HG03045 (cell line): ENCODE data around the gene UQCR11.

Experiments used
- ATAC-seq: cut with Tn5 transposase; IDR thresholded peaks from one replicate; pipeline ENCODE4 v1.9.1; 2021; ENCODE audit warnings: mild to moderate bottlenecking, moderate library complexity; ENCODE audit not compliant: unreplicated experiment

UQCR11 gene

GRCh38 chr19:1618157-1619093 is 13.2 kb upstream of the UQCR11 start:
- ATAC-seq = no peak

DNA sequence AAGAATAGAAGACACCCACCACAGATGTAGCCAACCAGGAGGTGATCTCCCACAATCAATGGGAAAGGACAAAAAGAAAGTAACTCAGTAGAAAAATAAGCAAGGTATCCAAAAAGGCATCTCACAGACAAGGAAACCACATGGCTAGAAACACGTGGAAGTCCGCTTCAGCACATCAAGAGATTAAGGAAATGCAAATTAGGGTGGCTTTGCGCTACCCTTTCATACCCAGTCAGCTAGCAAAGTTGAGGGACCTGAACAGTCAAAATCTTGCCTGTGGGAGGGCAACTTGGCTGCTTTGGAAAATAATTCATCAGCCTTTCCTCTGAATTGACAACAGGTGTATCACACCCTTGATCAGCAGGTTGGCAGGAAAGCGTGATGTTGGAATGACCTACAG is 11.6 kb upstream of the UQCR11 start:
- ATAC-seq = no peak

- ATAC-seq = no peak
Observed at GRCh38 chr19:1616396-1616795, 11.1 kb upstream of the UQCR11 start.

- no peak for ATAC-seq
Observed at GRCh38 chr19:1615156-1615765, 10.0 kb upstream of the UQCR11 start.

GRCh38 chr19:1613808-1614570 is 8.7 kb upstream of the UQCR11 start:
- ATAC-seq = no peak

- ATAC-seq = no peak
Observed at GRCh38 chr19:1613146-1613545, 7.9 kb upstream of the UQCR11 start.

DNA sequence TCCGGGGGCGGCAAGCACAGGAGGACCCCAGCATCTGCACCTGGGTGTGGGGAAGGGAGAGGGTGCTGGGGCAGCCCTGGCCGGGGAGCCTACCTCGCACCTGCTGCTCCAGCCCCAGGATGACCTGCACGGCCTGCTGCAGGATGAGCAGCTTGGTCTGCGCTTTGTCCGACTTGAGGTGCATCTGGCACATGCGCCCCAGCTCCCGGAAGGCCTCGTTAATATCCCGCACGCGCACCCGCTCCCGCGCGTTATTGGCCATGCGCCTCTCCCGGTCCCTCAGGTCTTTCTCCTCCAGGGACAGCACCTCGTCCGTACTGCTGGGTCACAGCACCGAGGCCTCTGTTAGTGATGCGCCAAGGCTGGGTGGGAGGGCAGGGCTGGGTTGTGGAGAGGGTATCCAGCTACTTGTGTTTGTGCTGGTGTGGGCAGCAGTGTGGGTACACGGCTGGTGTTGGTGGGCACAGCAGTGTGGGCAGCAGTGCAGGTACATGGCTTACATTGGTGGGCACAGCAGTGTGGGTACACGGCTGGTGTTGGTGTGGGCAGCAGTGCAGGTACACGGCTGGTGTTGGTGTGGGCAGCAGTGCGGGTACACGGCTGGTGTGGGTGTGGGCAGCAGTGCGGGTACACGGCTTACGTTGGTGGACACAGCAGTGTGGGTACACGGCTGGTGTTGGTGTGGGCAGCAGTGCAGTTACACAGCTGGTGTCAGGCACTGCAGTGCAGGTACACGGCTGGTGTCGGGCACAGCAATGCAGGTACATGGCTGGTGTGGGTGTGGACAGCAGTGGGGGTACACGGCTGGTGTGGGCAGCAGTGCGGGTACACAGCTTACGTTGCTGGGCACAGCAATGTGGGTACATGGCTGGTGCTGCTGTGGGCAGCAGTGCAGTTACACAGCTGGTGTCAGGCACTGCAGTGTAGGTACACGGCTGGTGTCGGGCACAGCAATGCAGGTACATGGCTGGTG is 7.1 kb upstream of the UQCR11 start:
- ATAC-seq = no peak

DNA sequence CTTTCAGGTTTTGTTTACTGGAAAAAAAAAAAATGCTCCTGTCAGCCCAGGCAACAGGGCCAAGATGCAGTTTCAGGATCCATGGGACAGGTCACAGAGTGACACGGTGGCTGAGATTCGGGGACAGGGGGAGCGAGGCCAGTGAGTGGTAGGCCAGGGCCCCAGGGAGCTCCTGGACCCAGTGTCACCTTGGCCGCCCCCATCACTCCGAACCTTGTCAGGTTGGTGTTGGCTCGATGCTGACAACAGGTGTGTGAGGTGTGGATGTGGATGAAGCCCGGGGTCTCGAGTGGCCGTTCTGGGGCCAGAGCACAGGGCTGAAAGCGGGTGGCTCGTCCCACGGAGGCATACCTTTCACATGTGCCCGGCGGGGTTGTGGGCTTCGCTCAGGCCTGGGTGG is 6.1 kb upstream of the UQCR11 start:
- ATAC-seq = no peak

- ATAC-seq = no peak
Observed at GRCh38 chr19:1610579-1610978, 5.3 kb upstream of the UQCR11 start.

GRCh38 chr19:1609680-1610474 is 4.6 kb upstream of the UQCR11 start:
- no peak for ATAC-seq

DNA sequence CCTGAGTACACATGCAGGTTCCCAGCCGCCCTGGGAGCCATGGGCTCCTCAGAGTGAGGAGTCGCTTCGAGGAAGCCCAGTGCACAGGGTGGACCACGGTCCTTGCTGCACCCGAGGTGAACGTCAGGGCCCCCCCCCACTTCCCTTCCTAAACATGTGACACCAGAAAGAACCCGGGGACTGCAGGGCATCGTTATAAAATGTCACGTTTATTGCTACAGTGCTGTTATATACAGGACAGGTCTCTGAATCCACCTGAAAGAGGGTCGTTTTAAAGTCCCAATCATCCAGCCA is 3.8 kb upstream of the UQCR11 start:
- no peak for ATAC-seq

GRCh38 chr19:1608359-1609102 is 3.3 kb upstream of the UQCR11 start:
- ATAC-seq = no peak

DNA sequence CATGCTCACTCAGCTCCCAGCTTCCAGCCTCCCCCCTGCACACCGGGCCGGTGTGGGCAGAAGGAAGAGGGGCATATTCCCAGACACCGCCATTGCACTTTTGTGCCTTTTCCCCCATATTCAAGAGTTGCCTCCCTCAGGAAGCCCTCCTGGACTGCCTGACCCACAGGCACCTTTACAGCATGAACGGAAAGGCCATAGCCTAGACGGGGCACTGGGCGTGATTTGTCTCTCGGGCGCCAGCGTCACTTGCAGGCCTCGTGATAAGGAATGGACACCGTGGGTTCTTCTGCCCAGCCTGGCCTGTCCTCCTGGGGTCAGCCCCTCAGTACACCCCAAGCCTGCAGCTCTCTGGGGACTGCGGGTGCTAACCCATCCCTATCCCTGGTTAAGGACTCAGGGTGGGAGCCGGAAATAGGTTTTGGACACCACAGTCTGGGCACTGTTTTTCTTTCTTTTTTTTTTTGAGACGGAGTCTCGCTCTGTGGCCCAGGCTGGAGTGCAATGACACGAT is 933 bp upstream of the UQCR11 start:
- ATAC-seq = no peak

- no peak for ATAC-seq
Observed at GRCh38 chr19:1602091-1602707, 3.1 kb downstream of the UQCR11 start.

GRCh38 chr19:1601613-1602064 is 3.6 kb downstream of the UQCR11 start:
- no peak for ATAC-seq

DNA sequence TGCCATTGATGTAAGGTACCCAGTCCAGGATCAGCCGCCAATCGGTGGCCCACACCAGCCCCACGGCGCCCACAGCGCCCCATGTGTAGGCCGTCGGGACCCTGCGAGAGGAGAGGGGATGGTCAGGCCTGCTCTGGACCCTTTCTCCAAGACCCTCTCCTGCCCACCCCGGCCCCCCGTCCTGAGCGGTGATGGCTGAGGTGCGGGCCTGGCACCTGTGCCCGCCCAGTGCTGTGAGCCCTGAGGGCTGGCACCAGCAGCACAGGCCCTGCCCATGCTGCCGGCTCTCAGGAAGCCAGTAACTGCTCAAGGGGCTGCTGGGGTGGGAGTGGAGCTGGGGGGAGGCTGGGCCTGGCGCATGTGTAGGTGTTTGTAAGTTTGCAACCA is 5.8 kb downstream of the UQCR11 start:
- no peak for ATAC-seq

- ATAC-seq = no peak
Observed at GRCh38 chr19:1598777-1599459, 6.3 kb downstream of the UQCR11 start.

DNA sequence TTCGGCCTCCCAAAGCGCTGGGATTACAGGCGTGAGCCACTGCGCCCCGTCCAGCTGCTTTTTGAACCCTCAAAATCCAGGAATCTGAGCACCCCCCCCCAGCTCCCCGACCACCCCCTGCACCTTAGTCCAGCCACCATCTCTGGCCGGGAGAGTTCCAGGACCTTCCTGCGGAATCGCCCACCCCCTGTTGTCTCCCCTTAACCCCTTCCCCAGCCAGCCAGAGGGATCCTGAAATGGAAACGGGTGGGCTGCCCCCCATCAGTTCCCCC is 11.8 kb downstream of the UQCR11 start:
- no peak for ATAC-seq
